NCI-H2107 treated with DMSO at 0.1 percent for 48 hours (cell line): ENCODE results near the gene CNTN6.

ENCODE experiments used
- DNase-seq: peaks from one replicate; lab custom pipeline; 2025; ENCODE audit not compliant: unreplicated experiment; lab: John Stamatoyannopoulos, UW

CNTN6 gene

GRCh38 chr3:1092771-1093170 lies at the start of gene CNTN6:
Gene CNTN6, plus strand, starts transcription at chr3:1093024. Its CDS starts 54,985 bp downstream, at chr3:1148009.
- no peak for DNase-seq

DNA sequence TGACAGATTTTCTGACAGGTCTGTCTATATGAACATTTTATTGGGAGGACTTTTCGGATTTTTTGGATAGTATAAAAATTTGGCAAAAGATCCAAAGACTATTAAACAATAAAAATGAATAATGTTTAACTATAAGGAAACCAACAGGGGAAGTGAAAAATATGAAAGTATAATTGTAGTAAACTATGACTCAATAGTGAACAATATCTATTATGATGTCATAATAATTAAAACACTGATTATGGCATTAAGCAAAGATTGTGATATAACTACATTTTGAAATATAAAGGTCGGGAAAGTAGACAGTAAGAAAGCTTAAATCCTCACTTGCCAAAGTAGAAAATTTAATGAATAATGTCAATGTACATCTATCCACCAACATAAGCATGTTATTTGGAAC lies 44.3 kb upstream of the CNTN6 start:
- no peak for DNase-seq

GRCh38 chr3:1055870-1056269 lies 37.0 kb upstream of the CNTN6 start:
- DNase-seq = no peak

GRCh38 chr3:1056744-1057143 lies 36.1 kb upstream of the CNTN6 start:
- no peak for DNase-seq

DNA sequence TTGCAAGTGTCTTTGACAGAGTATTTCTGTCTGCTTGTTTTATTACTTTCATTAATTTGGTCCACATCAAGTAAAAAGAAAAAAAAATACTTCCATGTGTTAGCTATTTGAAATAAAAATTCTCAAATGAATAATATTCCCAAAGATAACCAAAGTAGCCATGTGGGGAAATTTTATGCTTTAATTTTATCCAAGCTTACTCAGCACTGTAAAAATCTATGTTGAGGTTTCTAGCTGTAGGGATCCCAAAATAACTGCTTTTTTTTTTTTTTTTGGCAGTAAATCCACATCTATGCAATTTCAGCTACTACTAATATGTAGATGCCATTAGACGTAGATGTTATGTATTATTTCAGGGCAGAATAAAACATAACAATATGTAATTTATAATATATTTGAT lies 35.4 kb upstream of the CNTN6 start:
- DNase-seq = no peak

- no peak for DNase-seq
These were observed 23.8 kb upstream of the CNTN6 start for GRCh38 chr3:1068985-1069384.

GRCh38 chr3:1072041-1072440 lies 20.8 kb upstream of the CNTN6 start:
- DNase-seq = no peak

DNA sequence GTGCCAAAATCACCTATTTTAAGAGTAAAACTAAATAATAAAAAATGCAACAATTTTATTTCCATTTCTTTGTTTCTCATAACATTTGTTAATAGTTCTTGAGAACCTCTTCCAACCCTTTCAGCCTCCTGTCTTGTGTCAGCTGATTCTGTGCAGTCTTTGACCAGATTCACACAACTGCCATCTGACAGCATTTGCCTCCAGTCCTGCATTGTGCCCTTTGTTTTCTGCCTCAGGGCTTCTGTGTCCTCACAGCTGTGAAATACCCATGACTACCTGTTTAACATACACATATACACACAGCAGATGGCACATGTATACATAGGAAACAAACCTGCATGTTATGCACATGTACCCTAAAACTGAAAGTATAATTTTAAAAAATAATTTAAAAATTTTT lies 13.2 kb upstream of the CNTN6 start:
- no peak for DNase-seq

- DNase-seq = no peak
These were observed 10.7 kb upstream of the CNTN6 start for GRCh38 chr3:1082108-1082507.

GRCh38 chr3:1087066-1087560 lies 5.7 kb upstream of the CNTN6 start:
- no peak for DNase-seq

GRCh38 chr3:1088503-1088902 lies 4.3 kb upstream of the CNTN6 start:
- no peak for DNase-seq

DNA sequence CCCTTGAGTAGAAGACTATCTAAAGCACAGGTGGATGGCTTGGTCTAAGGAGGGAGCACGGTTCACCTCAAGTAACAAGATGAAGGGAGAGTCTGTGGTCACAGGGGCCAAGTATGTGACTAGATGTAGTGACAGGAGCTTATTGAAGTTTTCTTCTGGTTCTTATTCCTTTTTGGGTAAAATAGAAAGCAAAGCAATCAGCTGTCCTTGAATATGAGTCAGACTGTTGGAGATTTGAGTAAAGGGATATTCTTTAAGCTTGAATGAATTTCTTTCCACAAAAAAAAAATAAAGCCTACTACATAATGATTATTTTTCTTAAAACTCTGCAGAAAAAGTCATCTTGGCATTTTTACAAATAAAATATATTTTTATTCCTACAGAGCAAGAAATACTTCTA lies 1.5 kb upstream of the CNTN6 start:
- no peak for DNase-seq

GRCh38 chr3:1092061-1092460 lies 763 bp upstream of the CNTN6 start:
- no peak for DNase-seq

- DNase-seq = no peak
These were observed 393 bp downstream of the CNTN6 start for GRCh38 chr3:1093217-1093616.

DNA sequence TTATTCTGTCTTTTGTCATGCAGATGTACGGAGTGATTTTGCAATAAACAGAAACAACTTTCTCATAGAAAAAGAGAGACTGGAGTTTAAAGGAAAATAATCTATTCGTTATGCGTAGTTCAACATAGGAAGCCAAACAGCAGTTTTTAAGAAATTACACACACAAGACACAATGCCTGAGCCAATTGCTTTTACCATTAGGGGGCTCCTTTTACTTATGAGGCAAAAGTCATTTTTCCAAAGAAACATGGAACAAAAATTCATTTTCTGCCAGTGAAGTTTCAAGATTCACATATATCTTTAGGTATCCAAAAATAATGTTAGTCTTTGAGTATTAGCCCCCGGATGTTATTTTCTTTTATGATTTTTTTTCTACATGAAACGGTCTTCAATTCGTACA lies 10.7 kb downstream of the CNTN6 start:
- no peak for DNase-seq

DNA sequence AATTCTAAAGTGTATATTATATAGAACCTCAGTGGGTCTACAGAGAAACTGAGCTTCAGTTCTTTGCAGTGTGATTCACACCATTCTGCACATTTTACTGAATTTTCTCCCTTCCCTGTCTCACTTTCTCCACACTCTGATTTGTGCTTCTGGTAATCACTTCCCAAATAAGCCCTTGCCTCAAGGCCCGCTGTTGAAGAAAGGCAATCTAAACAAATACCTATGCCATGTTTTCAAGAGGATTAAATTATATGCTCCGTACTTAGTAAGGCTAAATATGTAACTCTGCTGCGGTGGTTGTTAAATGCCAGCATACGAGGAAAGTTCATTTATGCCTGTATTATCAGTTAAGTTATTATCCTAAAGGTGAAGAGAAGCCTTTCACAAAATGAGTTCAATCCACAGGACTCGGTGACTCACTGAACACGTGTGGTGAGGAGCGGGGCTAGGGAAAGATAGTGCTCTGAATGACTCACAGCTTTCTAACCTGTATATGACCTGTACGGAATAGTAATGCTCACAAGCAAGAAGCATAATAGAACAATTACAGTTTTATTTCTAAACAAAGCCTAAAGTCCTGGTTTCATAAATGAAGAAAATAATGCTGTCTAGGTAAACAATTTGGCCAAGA lies 25.1 kb downstream of the CNTN6 start:
- no peak for DNase-seq

DNA sequence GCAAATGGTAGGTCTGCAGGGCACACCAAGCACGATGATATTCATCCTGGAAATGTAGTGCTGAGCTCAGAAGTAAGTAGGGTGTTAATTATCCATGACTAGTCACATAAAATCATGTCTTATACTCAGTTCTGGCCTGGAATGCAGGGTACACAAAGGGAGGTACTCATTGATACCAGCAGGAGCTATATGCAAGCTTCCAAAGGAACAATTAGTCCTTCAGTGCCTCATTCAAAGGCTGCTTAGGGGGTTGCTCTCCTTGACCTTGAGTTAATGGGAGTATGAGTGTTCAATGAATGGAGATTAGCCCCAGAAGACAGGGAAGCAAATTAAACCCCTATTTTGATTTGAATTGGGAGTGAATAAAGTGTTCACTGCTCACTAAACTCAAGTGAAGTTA lies 38.3 kb downstream of the CNTN6 start:
- DNase-seq = no peak

DNA sequence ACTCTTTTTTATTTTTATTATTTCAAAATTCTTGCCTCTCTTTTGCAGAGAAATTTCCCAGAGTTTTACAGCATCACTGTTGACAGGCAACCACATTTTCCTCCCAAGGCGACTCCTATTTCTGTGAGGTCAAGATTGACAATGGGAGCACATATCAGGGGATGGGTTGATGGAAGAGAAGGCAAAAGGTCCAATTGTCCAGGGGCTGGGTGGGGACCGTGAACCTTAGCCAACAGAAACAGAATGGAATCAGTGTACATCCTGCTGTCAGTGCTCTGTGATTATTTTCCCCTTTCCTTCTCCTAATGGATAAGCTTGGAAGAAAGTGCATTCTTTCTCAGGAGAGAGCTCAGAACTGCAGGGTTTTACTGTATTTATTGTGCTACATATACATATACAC lies 42.4 kb downstream of the CNTN6 start:
- no peak for DNase-seq

DNA sequence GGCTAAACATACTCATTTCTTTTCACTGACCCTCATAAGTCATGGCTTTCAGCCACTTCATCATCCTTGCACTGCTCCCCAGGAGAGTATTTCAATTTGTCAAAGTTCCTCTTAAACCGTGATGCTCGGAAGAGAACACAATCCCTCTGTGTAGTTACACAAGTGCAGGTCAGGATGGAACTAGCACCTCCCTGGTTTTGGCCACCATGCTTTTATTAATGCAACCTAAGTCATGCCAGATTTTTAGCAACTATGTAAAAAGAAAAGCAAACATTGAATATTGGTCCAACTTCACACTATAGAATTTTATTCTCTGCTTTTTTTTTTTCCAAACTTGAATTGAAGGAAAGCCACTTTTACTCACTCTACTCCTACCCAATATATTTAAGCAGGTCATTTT lies 45.2 kb downstream of the CNTN6 start:
- no peak for DNase-seq

GRCh38 chr3:1139071-1139470 lies 46.2 kb downstream of the CNTN6 start:
- DNase-seq = no peak

DNA sequence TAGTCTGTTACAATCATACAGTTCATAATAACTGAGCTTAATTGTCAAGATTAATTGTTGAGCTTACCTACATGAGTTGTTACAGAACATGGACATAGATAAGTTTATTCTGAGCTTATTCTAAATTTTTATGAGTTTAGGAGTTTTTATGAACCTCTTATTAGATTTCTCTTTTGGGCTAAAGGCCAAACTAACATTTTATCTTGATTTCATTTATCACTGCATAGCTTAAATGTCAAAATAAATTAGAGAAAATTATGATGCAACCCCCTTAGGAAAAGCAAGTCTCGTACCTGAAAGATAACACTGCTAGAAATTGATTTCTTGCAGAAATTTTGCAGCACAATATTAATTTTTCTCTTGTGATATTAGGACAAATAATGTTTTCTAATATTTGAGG lies 54.5 kb downstream of the CNTN6 start:
- no peak for DNase-seq

GRCh38 chr3:1147819-1148218 lies 55.0 kb downstream of the CNTN6 start:
- no peak for DNase-seq

GRCh38 chr3:1164101-1164500 lies 71.3 kb downstream of the CNTN6 start:
- no peak for DNase-seq
